WTC11 (cell line): ENCODE measurements around the gene PPHLN1. TPM values are rescaled to one million over a fixed set of nuclear protein-coding genes. Genes with fewer than 3 reads are reported as not detected.

Source experiments
- ATAC-seq: fragments of 200-7000 bp; cut with Tn5 transposase; 2 replicates; pipeline ENCODE4 v1.10.0; 2021; ENCODE audit warnings: mild to moderate bottlenecking, moderate library complexity
- CTCF ChIA-PET: fragments of 300-600 bp; sonication (Branson Sonifier 250); formaldehyde crosslinking; loops from one replicate; lab custom pipeline; 2021; ENCODE audit warnings: antibody characterized with exemption; lab: Charles Lee
- POLR2A ChIA-PET: fragments of 350-600 bp; sonication (Branson Sonifier 250); formaldehyde crosslinking; loops from one replicate; lab custom pipeline; 2021; ENCODE audit warnings: antibody characterized with exemption; lab: Charles Lee
- DNase-seq: peaks from one replicate; pipeline ENCODE4 v3.0.0; 2021; ENCODE audit warnings: low spot score
- H3K27ac Mint-ChIP-seq: 2 replicates; pipeline ENCODE4 v1.8.0; 2021; ENCODE audit warnings: mixed read lengths
- H3K27me3 Mint-ChIP-seq: 2 replicates; pipeline ENCODE4 v1.8.0; 2021; ENCODE audit warnings: low read depth, mild to moderate bottlenecking, moderate library complexity, mixed read lengths
- H3K36me3 Mint-ChIP-seq: 2 replicates; pipeline ENCODE4 v1.8.0; 2021; ENCODE audit warnings: mixed read lengths
- H3K4me1 Mint-ChIP-seq: 2 replicates; pipeline ENCODE4 v1.8.0; 2022; ENCODE audit warnings: mixed read lengths
- H3K4me3 Mint-ChIP-seq: 2 replicates; pipeline ENCODE4 v1.8.0; 2021; ENCODE audit warnings: mild to moderate bottlenecking, moderate library complexity, mixed read lengths
- H3K9me3 Mint-ChIP-seq: 2 replicates; pipeline ENCODE4 v1.8.0; 2021; ENCODE audit warnings: mixed read lengths
- ATF1 ChIP-seq: sonication (generic); formaldehyde crosslinking; IDR thresholded peaks from 2 replicates; pipeline ENCODE4 v1.8.1; 2023; ENCODE audit warnings: mild to moderate bottlenecking, moderate library complexity, missing genetic modification reagents
- CDX4 ChIP-seq: fragments of 250-450 bp; sonication (Bioruptor Pico); IDR thresholded peaks from 2 replicates; pipeline ENCODE4 v1.9.0; 2021; ENCODE audit warnings: moderate library complexity, mild to moderate bottlenecking, inconsistent platforms, borderline replicate concordance
- EMX1 ChIP-seq: fragments of 250-450 bp; sonication (Bioruptor Pico); IDR thresholded peaks from 2 replicates; pipeline ENCODE4 v1.8.0; 2021; ENCODE audit warnings: mild to moderate bottlenecking
- FOXJ3 ChIP-seq: sonication (generic); formaldehyde crosslinking; IDR thresholded peaks from 2 replicates; pipeline ENCODE4 v1.9.0; 2021; ENCODE audit warnings: missing genetic modification reagents, mild to moderate bottlenecking, borderline replicate concordance
- GABPB1 ChIP-seq: sonication (generic); formaldehyde crosslinking; IDR thresholded peaks from 2 replicates; pipeline ENCODE4 v1.8.1; 2023; ENCODE audit warnings: mild to moderate bottlenecking, missing genetic modification reagents
- JUN ChIP-seq: sonication (generic); formaldehyde crosslinking; IDR thresholded peaks from 2 replicates; pipeline ENCODE4 v1.8.0; 2023; ENCODE audit warnings: mild to moderate bottlenecking, missing genetic modification reagents
- MXD4 ChIP-seq: fragments of 250-450 bp; sonication (Bioruptor Pico); IDR thresholded peaks from 2 replicates; pipeline ENCODE4 v1.8.0; 2021; ENCODE audit warnings: mild to moderate bottlenecking, moderate library complexity, borderline replicate concordance
- MYBL2 ChIP-seq: sonication (generic); formaldehyde crosslinking; IDR thresholded peaks from 2 replicates; pipeline ENCODE4 v1.8.1; 2023; ENCODE audit warnings: mild to moderate bottlenecking, moderate library complexity, missing genetic modification reagents
- NR3C1 ChIP-seq: sonication (generic); formaldehyde crosslinking; conservative IDR thresholded peaks from 2 replicates; pipeline ENCODE4 v1.8.1; 2023; ENCODE audit warnings: low read depth, mild to moderate bottlenecking, missing genetic modification reagents
- OVOL2 ChIP-seq: fragments of 250-450 bp; sonication (Bioruptor Pico); IDR thresholded peaks from 2 replicates; pipeline ENCODE4 v1.9.0; 2021; ENCODE audit warnings: mild to moderate bottlenecking, borderline replicate concordance
- PRRX2 ChIP-seq: fragments of 250-450 bp; sonication (Bioruptor Pico); IDR thresholded peaks from 2 replicates; pipeline ENCODE4 v1.8.0; 2021; ENCODE audit warnings: mild to moderate bottlenecking
- SP1 ChIP-seq: sonication (generic); formaldehyde crosslinking; conservative IDR thresholded peaks from 2 replicates; pipeline ENCODE4 v1.8.1; 2022; ENCODE audit warnings: missing genetic modification reagents
- STAT6 ChIP-seq: sonication (generic); formaldehyde crosslinking; conservative IDR thresholded peaks from 2 replicates; pipeline ENCODE4 v1.8.1; 2023; ENCODE audit warnings: mild to moderate bottlenecking, low read depth, missing genetic modification reagents, moderate library complexity
- TCF7 ChIP-seq: sonication (generic); formaldehyde crosslinking; IDR thresholded peaks from 2 replicates; pipeline ENCODE4 v1.8.0; 2022; ENCODE audit warnings: mild to moderate bottlenecking, low read depth, missing genetic modification reagents, moderate library complexity
- TEAD4 ChIP-seq: sonication (generic); formaldehyde crosslinking; IDR thresholded peaks from 2 replicates; pipeline ENCODE4 v1.8.0; 2022; ENCODE audit warnings: mild to moderate bottlenecking, missing genetic modification reagents
- TP53 ChIP-seq: sonication (generic); formaldehyde crosslinking; IDR thresholded peaks from 2 replicates; pipeline ENCODE4 v1.8.1; 2023; ENCODE audit warnings: mild to moderate bottlenecking, missing genetic modification reagents
- ZNF138 ChIP-seq: sonication (generic); formaldehyde crosslinking; conservative IDR thresholded peaks from 2 replicates; pipeline ENCODE4 v1.8.1; 2022; ENCODE audit warnings: mild to moderate bottlenecking, moderate library complexity, missing genetic modification reagents
- ZNF263 ChIP-seq: sonication (generic); formaldehyde crosslinking; IDR thresholded peaks from 2 replicates; pipeline ENCODE4 v1.8.1; 2022; ENCODE audit warnings: low read depth, mild to moderate bottlenecking, moderate library complexity, missing genetic modification reagents
- ZNF281 ChIP-seq: sonication (generic); formaldehyde crosslinking; IDR thresholded peaks from 2 replicates; pipeline ENCODE4 v1.8.0; 2023; ENCODE audit warnings: mild to moderate bottlenecking, missing genetic modification reagents
- ZNF512 ChIP-seq: sonication (generic); formaldehyde crosslinking; IDR thresholded peaks from 2 replicates; pipeline ENCODE4 v1.8.1; 2022; ENCODE audit warnings: missing genetic modification reagents, borderline replicate concordance
- total RNA-seq: library from RNA; stranded (reverse); gene quantifications from 3 replicates; pipeline ENCODE4 v1.2.3, GENCODE V29; 2021
- TF ChIP-seq, protein P1 (sequence below): sonication (generic); formaldehyde crosslinking; IDR thresholded peaks from 2 replicates; pipeline ENCODE4 v1.8.1; 2022; ENCODE audit warnings: low read depth, missing genetic modification reagents, borderline replicate concordance
- TF ChIP-seq, protein P2 (sequence below): sonication (generic); formaldehyde crosslinking; IDR thresholded peaks from 2 replicates; pipeline ENCODE4 v1.8.1; 2023; ENCODE audit warnings: mild to moderate bottlenecking, missing genetic modification reagents, moderate library complexity

The PPHLN1 gene
- total RNA-seq, 1 experiment from 2014 or later, result 61.1 TPM

GRCh38 chr12:42298887-42299286, 27.1 kb upstream of the PPHLN1 start:
- ChIA-PET POLR2A (no interaction called here), CTCF (no interaction called here)
- no peak for TF ChIP-seq CDX4 (CRISPR knock-in tag)
- TF ChIP-seq MXD4 (CRISPR knock-in tag), result no peak
- TF ChIP-seq ZNF281, result no peak
- no peak for TF ChIP-seq MYBL2 (CRISPR knock-in tag)
- TF ChIP-seq GABPB1, result no peak
- TF ChIP-seq OVOL2 (CRISPR knock-in tag), result no peak
- no peak for TF ChIP-seq FOXJ3 (CRISPR knock-in tag)
- TF ChIP-seq ZNF263 (CRISPR knock-in tag), result no peak
- TF ChIP-seq ZNF138 (CRISPR knock-in tag), result no peak
- no peak for TF ChIP-seq STAT6 (CRISPR knock-in tag)
- no peak for TF ChIP-seq NR3C1 (CRISPR knock-in tag)
- TF ChIP-seq EMX1, result no peak
- Mint-ChIP-seq H3K27ac (no peak overlapping the region), H3K9me3 (peaks cover 5% of the 10 kb centered on the region), H3K27me3 (no peaks in the 10 kb centered on the region), H3K4me3 (no peak overlapping the region), H3K36me3 (no peaks in the 10 kb centered on the region), H3K4me1 (no peaks in the 10 kb centered on the region)
- no peak for ATAC-seq
- DNase-seq, result no peak

- CTCF ChIA-PET, result no interaction called here
- POLR2A ChIA-PET, result no interaction called here
Measured at GRCh38 chr12:42299392-42300308, 26.3 kb upstream of the PPHLN1 start.

GRCh38 chr12:42306297-42306696, 19.7 kb upstream of the PPHLN1 start:
- Mint-ChIP-seq H3K27ac (no peak overlapping the region), H3K36me3 (no peaks in the 10 kb centered on the region), H3K27me3 (no peaks in the 10 kb centered on the region), H3K4me3 (no peak overlapping the region), H3K9me3 (peaks cover 5% of the 10 kb centered on the region), H3K4me1 (no peaks in the 10 kb centered on the region)
- DNase-seq (no peak), ATAC-seq (no peak)
- CTCF ChIA-PET, result no interaction called here
- POLR2A ChIA-PET, result no interaction called here
- no peak for TF ChIP-seq TCF7
- no peak for TF ChIP-seq TEAD4 (CRISPR knock-in tag)
- no peak for TF ChIP-seq TP53 (CRISPR knock-in tag)
- no peak for TF ChIP-seq ATF1 (CRISPR knock-in tag)
- TF ChIP-seq, protein P1, sequence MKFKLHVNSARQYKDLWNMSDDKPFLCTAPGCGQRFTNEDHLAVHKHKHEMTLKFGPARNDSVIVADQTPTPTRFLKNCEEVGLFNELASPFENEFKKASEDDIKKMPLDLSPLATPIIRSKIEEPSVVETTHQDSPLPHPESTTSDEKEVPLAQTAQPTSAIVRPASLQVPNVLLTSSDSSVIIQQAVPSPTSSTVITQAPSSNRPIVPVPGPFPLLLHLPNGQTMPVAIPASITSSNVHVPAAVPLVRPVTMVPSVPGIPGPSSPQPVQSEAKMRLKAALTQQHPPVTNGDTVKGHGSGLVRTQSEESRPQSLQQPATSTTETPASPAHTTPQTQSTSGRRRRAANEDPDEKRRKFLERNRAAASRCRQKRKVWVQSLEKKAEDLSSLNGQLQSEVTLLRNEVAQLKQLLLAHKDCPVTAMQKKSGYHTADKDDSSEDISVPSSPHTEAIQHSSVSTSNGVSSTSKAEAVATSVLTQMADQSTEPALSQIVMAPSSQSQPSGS (CRISPR knock-in tag), result no peak
- TF ChIP-seq PRRX2 (CRISPR knock-in tag), result no peak
- no peak for TF ChIP-seq ZNF512 (CRISPR knock-in tag)
- TF ChIP-seq JUN (CRISPR knock-in tag), result no peak

More at GRCh38 chr12:42299392-42300308, 26.3 kb upstream of the PPHLN1 start:
- Mint-ChIP-seq H3K36me3 (no peaks in the 10 kb centered on the region), H3K27ac (no peak overlapping the region), H3K4me1 (no peaks in the 10 kb centered on the region), H3K9me3 (peaks cover 5% of the 10 kb centered on the region), H3K4me3 (no peak overlapping the region), H3K27me3 (no peaks in the 10 kb centered on the region)
- TF ChIP-seq SP1 (CRISPR knock-in tag) (no peak), PRRX2 (CRISPR knock-in tag) (no peak)
- TF ChIP-seq, protein P2, sequence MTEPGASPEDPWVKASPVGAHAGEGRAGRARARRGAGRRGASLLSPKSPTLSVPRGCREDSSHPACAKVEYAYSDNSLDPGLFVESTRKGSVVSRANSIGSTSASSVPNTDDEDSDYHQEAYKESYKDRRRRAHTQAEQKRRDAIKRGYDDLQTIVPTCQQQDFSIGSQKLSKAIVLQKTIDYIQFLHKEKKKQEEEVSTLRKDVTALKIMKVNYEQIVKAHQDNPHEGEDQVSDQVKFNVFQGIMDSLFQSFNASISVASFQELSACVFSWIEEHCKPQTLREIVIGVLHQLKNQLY, result no peak
- ATAC-seq (no peak), DNase-seq (no peak)
